Ammon's horn (tissue), 1 donor: ENCODE data around the gene CDKAL1.

Experiments
- DNase-seq: peaks from one replicate; pipeline ENCODE4 v3.0.0-alpha.2; 2016; ENCODE audit warnings: low spot score

Gene CDKAL1

DNA sequence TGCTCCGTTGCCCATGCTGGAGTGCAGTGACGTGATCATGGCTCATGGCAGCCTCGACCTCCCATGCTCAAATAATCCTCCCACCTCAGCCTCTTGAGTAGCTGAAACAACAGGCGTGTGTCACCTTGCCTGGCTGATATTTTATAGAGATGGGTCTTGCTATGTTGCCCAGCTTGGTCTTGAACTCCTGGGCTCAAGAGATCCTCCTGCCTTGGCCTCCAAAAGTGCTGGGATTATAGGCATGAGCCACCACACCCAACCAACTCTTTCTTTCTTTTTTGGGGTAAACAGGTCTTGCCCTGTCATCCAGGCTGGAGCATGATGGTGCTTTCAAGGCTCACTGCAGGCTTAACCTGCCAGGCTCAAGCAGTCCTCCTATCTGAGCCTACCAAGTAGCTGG is 266.4 kb downstream of the CDKAL1 start:
- no peak for DNase-seq

DNA sequence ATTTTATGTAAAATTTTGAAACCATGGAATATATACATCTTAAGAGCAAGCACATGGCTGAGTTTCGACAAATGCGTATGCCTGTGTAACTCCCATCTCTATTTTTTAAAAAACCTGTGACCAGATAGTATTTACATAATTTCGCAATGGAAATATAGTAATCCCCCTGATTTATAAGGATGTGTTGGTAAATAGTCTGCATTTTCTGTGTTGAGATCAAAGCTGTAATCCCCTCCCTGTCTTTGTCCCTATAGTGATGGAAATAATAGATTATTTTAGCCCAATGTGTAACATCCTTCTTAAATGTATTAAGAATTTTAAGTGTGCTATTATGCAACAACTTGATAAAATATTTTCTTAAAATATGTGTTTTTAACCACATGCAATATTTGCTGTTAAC is 267.3 kb downstream of the CDKAL1 start:
- DNase-seq = no peak

DNA sequence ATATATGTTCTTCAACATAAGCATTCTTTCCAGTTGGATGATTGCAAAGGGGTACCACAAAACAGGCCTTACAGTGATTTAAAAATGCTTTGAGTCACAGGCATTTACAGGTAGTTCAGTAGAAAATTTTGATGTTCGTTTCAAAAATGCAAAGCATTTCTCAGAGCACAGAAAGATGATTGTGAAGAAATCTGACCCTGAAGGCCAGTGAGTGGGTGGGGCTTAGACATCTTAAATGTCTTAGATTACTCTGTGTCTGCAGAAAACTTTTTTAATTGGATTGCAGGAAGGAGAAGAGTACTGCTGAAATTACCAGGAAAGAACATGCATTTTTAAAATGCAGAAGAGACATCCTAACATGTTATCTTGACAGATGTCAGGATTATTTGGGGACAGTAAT is 268.3 kb downstream of the CDKAL1 start:
- no peak for DNase-seq

DNA sequence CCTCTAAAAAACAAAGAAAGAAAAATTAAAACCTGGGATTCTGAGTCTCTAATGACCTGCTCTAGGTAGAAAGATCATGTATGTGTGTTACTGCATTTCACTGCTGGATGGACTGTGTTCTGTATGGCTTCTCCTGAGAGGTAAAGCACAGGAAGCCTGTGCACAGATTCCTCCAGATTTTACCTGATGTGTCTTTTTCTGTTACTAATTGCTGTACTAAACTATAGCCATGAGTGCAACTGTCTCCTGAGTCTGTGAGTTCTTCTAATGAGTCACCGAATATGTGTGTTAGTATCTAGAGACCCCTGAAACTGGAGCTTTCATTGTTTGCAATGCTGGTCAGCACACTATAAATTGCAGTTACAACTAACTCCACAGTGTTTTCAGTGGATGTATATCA is 270.8 kb downstream of the CDKAL1 start:
- DNase-seq = no peak

DNA sequence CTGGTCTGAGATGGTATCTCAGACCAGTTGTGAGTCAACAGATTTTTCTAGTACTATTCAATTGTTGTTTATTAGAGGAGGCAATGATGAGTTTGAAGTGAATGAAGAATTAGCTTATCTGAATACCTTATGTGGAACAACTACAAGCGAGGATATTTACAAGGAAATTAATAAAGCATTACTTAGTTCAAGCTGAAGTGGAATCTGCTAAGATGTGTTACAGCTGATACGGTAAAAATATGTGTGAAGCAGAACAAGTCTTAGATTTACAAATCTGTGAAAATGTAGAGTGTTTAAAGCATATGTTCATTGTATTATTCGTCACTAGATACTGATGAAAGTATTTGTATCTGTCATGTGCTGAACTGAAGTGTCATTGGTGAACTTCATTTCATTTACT is 272.4 kb downstream of the CDKAL1 start:
- DNase-seq = no peak

DNA sequence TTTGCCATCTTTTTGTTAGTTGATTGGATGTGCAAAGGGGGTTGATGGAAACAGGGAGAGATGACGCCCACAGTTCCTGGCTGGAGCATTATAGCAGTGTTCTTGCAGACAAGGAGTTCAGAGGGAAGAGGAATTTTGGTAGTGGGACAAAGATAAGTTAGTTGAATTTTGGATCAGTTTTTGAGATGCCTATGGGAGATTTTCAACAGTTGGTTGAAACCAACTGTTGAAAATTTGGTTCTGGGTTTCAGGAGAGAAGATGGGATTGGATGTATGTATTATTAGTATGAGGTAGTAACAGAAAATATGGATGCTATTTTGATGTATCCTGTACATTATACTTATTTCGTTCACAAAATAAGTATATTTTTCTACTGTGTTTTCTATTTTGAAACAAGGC is 274.2 kb downstream of the CDKAL1 start:
- DNase-seq = no peak

DNA sequence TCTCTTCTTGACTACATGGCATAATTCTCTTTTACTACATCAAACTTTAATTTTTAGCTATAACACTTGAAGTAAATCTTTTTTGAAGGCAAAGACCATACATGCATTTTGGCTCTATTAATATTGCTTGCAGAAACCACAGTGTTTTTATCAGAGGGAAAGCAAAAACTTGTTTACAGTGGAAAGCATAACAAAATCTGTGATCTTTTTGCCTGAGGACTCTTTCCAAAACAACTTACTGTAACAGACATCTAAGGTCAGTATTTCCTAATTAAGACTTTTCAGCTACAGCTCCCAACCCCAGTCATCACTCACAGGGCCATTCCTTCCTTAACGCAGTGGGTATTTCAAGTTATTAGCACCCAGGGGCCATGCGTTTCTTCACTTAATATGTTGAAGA is 274.7 kb downstream of the CDKAL1 start:
- no peak for DNase-seq

DNA sequence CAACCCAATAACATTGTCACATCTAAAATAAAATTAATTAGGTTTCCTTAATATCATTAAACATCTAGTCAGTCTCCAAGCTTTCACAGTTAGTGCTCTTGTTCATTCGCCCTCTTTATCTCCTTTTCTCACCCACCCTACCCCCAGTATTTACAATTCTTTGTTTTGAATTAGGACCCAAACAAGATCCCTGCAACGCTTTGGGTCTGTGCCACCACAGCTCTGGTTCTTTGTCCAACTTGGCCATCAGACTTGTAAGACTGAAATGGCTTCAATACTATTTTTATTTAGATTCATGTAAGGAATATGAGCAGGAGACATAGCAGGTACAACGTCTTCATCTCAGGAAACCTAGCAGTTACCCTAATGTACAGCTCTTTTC is 276.5 kb downstream of the CDKAL1 start:
- no peak for DNase-seq

DNA sequence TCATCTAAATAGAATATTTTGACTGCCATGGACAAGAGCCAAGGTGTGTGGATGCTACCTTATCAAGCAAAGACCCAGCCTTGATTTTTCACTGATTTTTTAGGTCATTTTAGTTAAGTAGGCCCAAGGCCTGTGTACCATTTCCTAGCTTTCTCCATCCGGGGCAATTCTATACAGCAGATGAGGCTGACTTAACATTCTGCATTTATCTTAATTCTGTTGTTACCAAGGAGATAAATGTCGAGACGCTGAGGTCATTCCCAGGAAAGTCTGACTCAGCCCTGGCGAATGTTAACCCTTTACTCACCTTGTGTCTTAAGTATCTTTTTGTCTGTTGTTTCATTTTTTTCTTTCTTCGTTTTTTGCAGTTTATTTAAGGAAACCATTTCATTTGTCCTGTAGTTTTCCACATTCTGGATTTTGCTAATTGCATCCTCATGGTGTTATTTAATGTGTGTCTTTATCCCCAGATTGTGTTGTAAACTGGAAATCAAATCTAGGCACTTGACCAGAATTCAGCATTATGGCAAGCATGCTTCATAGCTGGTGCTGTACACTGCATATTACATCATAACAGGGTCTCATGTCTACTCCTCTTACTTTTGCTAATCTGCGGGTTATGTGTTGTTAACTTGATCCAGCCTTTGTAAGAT is 277.0 kb downstream of the CDKAL1 start:
- no peak for DNase-seq

DNA sequence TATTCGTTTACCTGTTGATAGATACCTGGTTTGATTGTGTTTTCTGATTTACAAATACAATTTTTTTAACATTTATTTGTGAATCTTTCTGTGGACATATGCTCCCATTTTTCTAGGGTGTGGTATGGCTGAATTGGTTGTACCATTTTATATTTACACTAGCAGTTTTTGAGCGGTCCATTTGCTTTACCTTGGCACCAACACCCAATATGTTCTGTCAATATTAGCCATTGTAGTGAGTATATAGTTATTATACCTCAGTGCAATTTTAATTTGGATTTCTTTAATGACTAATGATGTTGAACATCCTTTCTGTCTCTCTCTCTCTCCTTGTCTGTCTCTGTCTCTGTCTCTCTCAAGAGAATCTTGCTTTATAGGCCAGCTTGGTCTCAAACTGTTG is 278.5 kb downstream of the CDKAL1 start:
- no peak for DNase-seq

DNA sequence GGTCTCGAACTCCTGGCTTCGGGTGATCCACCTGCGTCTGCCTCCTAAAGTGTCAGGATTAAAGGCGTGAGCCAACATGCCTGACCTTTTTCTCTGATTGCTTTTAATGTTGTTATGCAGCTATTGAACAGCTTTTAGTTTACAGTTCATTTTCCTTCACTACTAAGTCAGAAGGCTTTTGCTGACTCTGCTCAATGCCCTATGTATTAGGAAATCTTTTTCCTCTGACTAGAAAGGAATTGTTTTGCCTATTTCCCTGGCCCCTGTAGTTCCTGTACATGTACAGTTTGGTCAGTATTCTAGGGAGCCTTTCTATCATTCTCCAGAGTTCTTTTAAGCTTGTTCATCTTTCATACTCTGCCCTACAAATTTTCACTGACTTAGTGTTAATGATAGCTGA is 280.2 kb downstream of the CDKAL1 start:
- no peak for DNase-seq

DNA sequence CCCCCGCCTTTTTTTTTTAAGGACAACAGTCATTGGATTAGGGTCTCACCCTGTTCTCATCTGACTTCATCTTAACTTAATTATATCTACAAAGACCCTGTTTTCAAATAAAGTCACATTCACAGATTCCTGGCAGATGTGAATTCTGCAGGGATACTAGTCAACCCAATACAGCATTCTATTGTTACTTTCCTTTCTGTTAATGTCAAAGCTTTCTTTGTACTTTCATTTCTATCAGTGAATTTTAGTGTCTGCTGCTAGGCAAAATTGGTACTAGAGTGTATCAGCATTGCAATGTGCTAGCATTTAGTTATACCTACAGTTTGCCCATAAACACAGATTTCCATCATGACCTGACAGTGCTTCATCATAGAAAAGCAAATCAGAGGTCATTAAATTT is 281.9 kb downstream of the CDKAL1 start:
- no peak for DNase-seq

DNA sequence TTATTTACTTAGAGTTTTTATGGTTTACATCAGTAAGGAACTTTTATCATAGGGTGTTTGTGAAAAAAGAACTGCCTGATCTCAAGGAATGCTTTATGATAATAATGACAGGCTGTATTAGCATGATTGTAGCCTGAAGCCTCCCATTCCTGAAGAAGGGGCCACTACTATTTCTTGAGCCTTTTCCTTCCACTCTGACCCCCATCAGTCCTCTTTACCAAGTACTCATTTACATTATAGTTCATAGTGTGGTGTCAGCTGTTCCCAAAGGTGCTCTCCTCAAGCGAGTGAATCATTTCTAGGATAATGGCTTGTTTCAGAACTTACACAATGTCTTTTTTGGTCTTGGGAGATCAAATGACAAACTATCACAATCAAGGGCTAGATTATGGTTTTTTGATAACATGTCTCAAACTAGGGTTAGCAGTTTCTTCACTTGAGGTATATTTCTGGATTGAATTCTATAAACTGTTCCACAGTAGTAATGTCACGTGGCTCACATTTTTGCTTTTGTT is 283.6 kb downstream of the CDKAL1 start:
- no peak for DNase-seq

DNA sequence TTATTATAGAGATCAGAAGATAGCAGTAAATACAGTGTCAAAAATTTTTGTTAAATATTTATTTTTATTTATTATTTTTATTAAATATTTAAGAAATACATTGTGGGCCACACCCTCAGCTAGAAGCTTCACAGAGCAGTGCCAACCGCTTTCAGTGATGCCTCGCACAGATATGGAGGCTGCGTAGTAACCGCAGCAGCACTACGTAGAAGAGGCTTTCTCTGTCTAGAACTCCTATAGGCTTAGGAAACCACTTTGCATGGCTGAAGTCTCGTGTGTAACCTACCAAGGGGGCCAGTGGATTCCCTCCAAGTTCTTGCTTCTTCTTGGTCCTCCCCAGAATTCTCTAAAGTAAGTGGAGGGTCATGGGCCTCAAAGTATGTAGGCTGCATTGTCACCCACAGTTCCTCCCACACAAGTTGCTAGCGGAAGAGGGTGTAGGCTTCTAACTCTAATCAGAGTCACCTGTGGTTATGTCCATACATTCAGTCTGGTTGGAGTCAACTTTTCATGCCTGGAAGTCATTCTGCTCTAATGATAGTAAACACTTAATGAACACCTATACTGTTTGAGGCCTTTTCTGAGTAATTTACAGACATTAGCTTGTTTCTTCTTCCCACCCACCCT is 285.6 kb downstream of the CDKAL1 start:
- DNase-seq = no peak

DNA sequence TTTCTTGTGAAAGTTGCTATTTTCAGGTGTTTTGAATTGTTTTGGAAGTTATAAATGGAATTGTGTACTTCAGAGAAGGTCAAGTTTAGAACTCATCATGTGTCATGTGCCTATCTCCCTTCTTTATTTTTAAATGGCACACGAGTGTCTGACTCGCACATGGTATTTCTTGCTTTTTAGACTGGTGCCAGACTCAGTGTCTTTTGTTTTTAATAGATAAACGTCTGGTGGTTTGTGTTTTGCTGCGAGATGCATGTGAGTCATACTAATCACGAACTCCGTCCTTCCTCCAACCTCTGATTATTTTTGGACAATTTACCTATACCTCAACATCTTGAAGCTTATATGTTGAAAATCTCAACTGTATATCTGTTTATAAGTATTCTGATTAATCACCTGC is 292.1 kb downstream of the CDKAL1 start:
- no peak for DNase-seq

DNA sequence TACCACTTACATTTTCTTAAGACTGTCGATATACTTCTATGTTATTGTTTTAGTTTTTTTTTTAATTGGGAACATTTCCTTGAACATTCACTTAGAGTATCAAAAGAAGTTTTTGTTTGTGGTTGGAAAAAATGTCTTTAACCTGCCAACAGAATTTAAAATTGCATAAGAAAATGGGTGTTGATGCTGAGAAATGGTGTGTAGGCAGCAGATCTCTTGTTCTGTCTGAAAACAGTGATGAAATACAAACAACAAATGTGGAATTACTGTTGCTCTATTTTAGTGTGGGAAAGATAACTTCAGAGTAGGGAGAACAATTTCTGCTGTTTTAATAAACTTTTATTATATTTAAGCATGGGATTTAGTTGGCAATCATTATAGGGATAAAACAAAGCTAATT is 293.5 kb downstream of the CDKAL1 start:
- no peak for DNase-seq

DNA sequence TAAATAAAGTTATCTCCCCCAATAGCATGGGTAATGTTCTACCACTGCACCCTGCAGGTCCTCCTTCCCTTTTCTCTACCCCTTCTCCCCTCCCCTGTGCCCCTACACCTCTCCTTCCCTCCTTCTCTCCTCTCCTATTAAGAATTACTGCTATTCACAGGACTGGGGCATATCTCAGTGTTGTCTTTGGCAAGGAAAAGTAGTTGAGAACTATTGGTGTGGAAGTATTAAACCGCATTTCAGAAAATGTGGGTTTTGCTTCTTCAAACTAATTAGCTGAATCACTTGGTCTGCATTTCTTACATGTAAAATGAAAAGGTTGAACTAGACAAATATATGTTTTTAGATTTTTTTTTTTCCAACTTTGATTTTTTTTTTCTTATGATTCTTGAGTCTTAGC is 296.3 kb downstream of the CDKAL1 start:
- DNase-seq = no peak

DNA sequence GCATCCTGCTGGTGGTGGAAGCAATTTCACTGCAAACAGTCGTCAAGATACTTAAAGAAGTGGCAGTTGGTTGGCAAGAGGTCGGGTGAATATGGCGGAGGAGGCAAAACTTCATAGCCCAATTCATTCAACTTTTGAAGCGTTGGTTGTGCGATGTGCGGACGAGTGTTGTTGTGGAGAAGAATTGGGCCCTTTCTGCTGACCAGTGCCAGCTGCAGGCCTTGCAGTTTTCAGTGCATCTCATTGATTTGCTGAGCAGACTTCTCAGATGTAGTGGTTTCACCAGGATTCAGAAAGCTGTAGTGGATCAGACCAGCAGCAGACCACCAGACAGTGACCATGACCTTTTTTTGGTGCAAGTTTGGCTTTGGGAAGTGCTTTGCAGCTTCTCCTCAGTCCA is 297.0 kb downstream of the CDKAL1 start:
- DNase-seq = peak; percentile 28

DNA sequence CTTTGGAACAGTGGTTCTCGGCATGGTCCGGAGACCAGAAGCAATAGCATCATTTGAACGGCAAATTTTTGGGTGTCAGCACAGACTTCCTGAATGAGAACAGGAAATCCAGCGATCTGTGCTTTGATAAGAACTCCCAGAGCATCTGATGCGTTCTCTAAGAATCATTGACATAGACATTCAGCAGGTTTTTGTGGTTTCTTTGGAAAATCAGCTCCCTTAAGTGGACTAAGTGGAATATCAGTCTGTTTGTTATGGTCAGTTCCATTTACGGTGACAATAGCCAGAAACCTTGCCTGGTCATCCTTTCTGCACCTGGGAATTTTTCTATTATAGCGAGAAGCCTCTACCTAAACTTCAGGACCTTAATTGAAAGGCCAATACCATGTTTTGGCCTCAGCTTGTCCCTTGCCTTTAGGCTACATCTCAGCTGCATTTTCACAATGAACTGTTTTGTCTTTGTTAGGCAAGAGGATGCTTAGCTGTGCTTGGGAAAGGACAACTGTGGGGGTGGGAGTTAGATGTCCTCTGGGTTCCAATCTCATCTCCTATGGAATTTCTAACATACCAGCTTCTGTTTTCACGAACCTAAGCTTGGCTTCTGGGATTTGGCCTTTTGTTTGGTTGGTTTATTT is 299.7 kb downstream of the CDKAL1 start:
- DNase-seq = peak; percentile 8

DNA sequence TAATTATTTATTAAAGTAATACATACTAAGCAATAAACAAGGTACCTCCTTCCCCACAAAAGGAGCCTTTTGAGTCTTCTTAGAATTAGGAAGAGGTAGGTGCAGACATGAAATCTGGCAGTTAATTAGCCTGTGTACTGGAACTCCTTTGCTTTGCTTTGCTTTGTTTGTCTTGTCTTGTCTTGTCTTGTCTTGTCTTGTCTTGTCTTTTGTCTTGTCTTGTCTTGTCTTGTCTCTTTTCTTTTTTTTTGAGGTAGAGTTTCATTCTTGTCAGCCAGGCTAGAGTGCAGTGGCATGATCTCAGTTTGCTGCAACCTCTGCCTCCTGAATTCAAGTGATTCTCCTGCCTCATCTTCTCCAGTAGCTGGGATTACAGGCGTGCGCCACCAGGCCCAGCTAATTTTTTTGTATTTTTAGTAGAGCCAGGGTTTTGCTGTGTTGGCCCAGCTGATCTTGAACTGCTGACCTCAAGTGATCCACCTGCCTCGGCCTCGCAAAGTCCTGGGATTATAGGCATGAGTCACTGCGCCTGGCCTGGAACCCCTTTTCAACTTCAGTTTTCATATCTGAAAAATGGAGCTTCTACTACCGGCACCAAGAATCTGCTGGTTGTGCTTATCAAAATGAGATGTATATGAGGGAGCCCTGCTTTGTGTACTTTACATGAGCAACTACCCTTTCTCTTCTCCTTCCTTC is 301.2 kb downstream of the CDKAL1 start:
- no peak for DNase-seq

DNA sequence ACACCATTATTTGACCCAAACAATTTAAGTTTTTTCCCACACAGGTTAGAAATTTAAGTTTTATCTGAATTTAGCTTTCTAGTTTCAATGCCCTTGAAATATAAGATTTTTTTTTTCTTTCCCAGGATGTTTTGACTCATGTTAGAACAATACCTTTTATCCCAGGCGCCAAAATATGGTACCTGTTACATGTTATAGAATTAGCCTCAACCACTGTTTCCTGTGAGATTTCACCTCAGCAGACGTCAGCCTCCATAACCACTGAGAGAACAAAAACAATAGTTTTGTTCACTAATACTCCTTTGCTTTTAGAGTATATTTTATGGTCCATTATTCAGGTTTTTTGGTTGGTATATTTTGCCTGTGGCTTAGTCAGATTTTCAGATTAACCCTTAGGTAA is 302.9 kb downstream of the CDKAL1 start:
- DNase-seq = no peak

DNA sequence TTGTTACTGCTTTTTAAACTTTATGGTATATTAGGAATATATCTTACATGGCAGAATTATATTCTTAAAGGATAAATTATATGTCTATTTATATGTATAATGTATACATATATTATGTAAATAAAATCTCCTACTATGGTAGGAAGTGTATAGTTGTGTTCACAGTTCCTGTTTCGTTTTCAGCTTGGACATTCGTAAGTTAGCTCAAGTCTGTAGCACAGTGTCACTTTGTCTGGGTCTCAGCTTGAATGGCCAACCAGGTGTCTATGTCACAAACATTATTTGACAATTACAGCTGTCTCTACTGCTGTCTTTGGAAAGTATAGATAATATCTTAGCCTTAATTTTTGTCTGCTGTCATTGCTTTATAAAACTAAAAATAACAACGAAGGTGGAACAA is 303.9 kb downstream of the CDKAL1 start:
- no peak for DNase-seq

DNA sequence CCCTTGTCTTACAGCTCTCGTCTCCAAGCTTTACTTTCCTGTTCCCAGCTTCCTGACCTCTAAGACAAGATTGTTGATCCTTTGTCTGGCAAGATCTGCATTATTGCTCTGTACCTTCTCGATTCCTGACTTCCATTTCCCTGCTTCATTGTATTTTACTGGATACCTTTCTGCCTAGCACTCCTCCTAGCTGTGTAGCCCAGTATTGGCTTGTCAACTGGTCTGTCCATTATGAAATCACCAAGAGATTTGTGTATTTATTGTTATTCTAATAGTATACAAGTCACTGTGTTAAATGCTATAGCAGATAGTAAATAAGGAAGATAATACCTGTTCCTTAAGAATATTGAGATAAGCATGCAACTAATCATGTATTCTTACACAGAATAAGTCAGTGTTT is 305.4 kb downstream of the CDKAL1 start:
- DNase-seq = no peak
